B cell (primary cell): Measurements from ENCODE around the gene GABRD. TPM values are rescaled to one million over a fixed set of nuclear protein-coding genes. Genes with fewer than 3 reads are reported as not detected.

ENCODE experiments used
- ATAC-seq: fragments of 200-7000 bp; cut with Tn5 transposase; one replicate; pipeline ENCODE4 v1.10.0; 2021; ENCODE audit warnings: low read depth, mild to moderate bottlenecking, moderate number of reproducible peaks, moderate library complexity
- CTCF ChIA-PET: fragments of 350-600 bp; sonication (Branson Sonifier 250); formaldehyde crosslinking; loops from one replicate; lab custom pipeline; 2021; ENCODE audit warnings: antibody characterized with exemption, inconsistent platforms; lab: Charles Lee
- POLR2A ChIA-PET: fragments of 350-600 bp; sonication (Branson Sonifier 250); formaldehyde crosslinking; loops from one replicate; lab custom pipeline; 2021; ENCODE audit warnings: antibody characterized with exemption; lab: Charles Lee
- DNase-seq: peaks from one replicate; pipeline ENCODE4 v3.0.0; 2013
- H2AFZ ChIP-seq: 2 replicates; pipeline ENCODE4 v1.6.1; 2012; ENCODE audit warnings: mild to moderate bottlenecking, low read depth, low read length; ENCODE audit not compliant: insufficient read depth, poor library complexity, severe bottlenecking
- H3K27ac ChIP-seq, 2 donors: 1 replicate in 1 of 2; 2 replicates in 1 of 2; pipeline ENCODE4 v1.5.1; 2012 to 2013; ENCODE audit warnings: low read length in 2 of 2, mild to moderate bottlenecking in 2 of 2, moderate library complexity in 1 of 2
- H3K27me3 ChIP-seq, 4 experiments: fragments of 200-600 bp in 1 of 4; sonication (generic) in 1 of 4; replicated peaks in 1 of 4; 1 replicate in 2 of 4; 2 replicates in 2 of 4; pipeline versions ENCODE4 v1.6.1 to v1.7.0; 2013 to 2016; ENCODE audit warnings: low read length in 3 of 4, mild to moderate bottlenecking in 2 of 4, mixed read lengths in 1 of 4, moderate library complexity in 1 of 4; ENCODE audit not compliant: insufficient read depth in 4 of 4, control insufficient read depth in 3 of 4; ENCODE audit errors: control extremely low read depth in 1 of 4
- H3K36me3 ChIP-seq, 2 experiments: replicated peaks in 1 of 2; 1 replicate in 1 of 2; 2 replicates in 1 of 2; pipeline versions ENCODE4 v1.6.1 to v1.7.1; 2013; ENCODE audit warnings: low read length in 1 of 2; ENCODE audit not compliant: insufficient read depth in 2 of 2, control insufficient read depth in 1 of 2; ENCODE audit errors: control extremely low read depth in 1 of 2, extremely low read depth in 1 of 2
- H3K4me1 ChIP-seq, 2 donors: fragments of 200-600 bp in 1 of 2; sonication (generic) in 1 of 2; 1 replicate in 1 of 2; 2 replicates in 1 of 2; pipeline versions ENCODE4 v1.5.1 to v1.6.1; 2013 to 2017; ENCODE audit warnings: low read length in 2 of 2; ENCODE audit not compliant: control insufficient read depth in 2 of 2, insufficient read depth in 2 of 2
- H3K4me2 ChIP-seq: replicated peaks from 2 replicates; pipeline ENCODE3; 2012; ENCODE audit warnings: mild to moderate bottlenecking, low read depth, low read length; ENCODE audit not compliant: poor library complexity, severe bottlenecking
- H3K4me3 ChIP-seq, 5 experiments: fragments of 200-600 bp in 1 of 5; sonication (generic) in 1 of 5; 1 replicate in 3 of 5; 2 replicates in 2 of 5; pipeline versions ENCODE4 v1.5.1 to v1.7.0; 2011 to 2016; ENCODE audit warnings: low read length in 4 of 5, mild to moderate bottlenecking in 4 of 5, low read depth in 2 of 5, control low read depth in 1 of 5, moderate library complexity in 1 of 5; ENCODE audit not compliant: insufficient read depth in 1 of 5; ENCODE audit errors: control extremely low read depth in 1 of 5, extremely low read depth in 1 of 5
- H3K79me2 ChIP-seq: fragments of 200-600 bp; sonication (generic); one replicate; pipeline ENCODE4 v1.6.0; 2016; ENCODE audit warnings: low read length; ENCODE audit not compliant: control insufficient read depth, insufficient read depth
- H3K9ac ChIP-seq: fragments of 200-600 bp; sonication (generic); 2 replicates; pipeline ENCODE4 v1.6.1; 2017; ENCODE audit warnings: mild to moderate bottlenecking, low read length, moderate library complexity
- H3K9me3 ChIP-seq, 3 donors: one replicate each; pipeline versions ENCODE4 v1.6.1 to v1.7.1; 2013; ENCODE audit warnings: low read length in 2 of 3; ENCODE audit not compliant: control insufficient read depth in 2 of 3, insufficient read depth in 1 of 3; ENCODE audit errors: control extremely low read depth in 1 of 3
- H4K20me1 ChIP-seq: 2 replicates; pipeline ENCODE4 v1.6.0; 2012; ENCODE audit warnings: mild to moderate bottlenecking, low read length; ENCODE audit not compliant: insufficient read depth, control insufficient read depth, poor library complexity, severe bottlenecking
- H3K27ac Mint-ChIP-seq: one replicate; pipeline ENCODE4 v1.8.0; 2021; ENCODE audit warnings: mixed read lengths
- H3K27me3 Mint-ChIP-seq: one replicate; pipeline ENCODE4 v1.8.0; 2021; ENCODE audit warnings: mixed read lengths
- H3K4me1 Mint-ChIP-seq: one replicate; pipeline ENCODE4 v1.8.0; 2021; ENCODE audit warnings: mixed read lengths
- H3K4me3 Mint-ChIP-seq: one replicate; pipeline ENCODE4 v1.8.0; 2021; ENCODE audit warnings: mixed read lengths
- H3K9me3 Mint-ChIP-seq: one replicate; pipeline ENCODE4 v1.8.0; 2022; ENCODE audit warnings: mixed read lengths; ENCODE audit not compliant: insufficient read depth
- CTCF ChIP-seq: fragments of 200-600 bp; IDR thresholded peaks from one replicate; pipeline ENCODE4 v1.8.0; 2022; ENCODE audit warnings: antibody characterized with exemption, mild to moderate bottlenecking
- WGBS: methylation state at CpG from one replicate; pipeline ENCODE4 v1.1.5; 2013; ENCODE audit warnings: missing lambda C conversion rate; ENCODE audit not compliant: insufficient coverage; 5-methylcytosine and 5-hydroxymethylcytosine counted together
- intact Hi-C: fragments of 100-400 bp; cut with micrococcal nuclease; formaldehyde crosslinking; loops from one replicate; pipeline ENCODE4 v1.10.0; 2022
- polyA plus RNA-seq: library from polyadenylated mRNA; depleted of rRNA; stranded (reverse); fragments of >200 nt; gene quantifications from 2 replicates; pipeline ENCODE4 v1.2.3, GENCODE V29; 2012
- total RNA-seq, 2 donors: library from RNA; stranded (reverse); fragments of 120-200 nt in 1 of 2; gene quantifications; 1 replicate in 1 of 2; 2 replicates in 1 of 2; pipeline versions ENCODE4 v1.2.3 to v1.2.4, GENCODE V29; 2013 to 2022

The GABRD gene
- total and polyA plus RNA-seq, 2 donors (not counting 1 experiment from before 2014, with no cell fraction given), result not detected

- Mint-ChIP-seq H3K27ac (no peak overlapping the region), H3K4me3 (no peak overlapping the region), H3K4me1 (peaks cover 8% of the 10 kb centered on the region), H3K27me3 (peaks cover 3% of the 10 kb centered on the region), H3K9me3 (no peaks in the 10 kb centered on the region)
- no peak for DNase-seq
- Histone ChIP-seq H2AFZ (no peak overlapping the region), H3K79me2 (no peaks in the 10 kb centered on the region), H3K36me3 (no peaks in the 10 kb centered on the region), H3K9ac (no peak overlapping the region), H3K4me1 (peaks cover 16 to 31% of the 10 kb centered on the region in 2 donors), H3K27ac (no peak overlapping the region), H3K4me2 (no peak overlapping the region), H3K27me3 (peaks cover 0 to 9% (median 0%) of the 10 kb centered on the region in 4 experiments), H3K4me3 (no peak overlapping the region), H4K20me1 (no peaks in the 10 kb centered on the region), H3K9me3 (no peaks in the 10 kb centered on the region)
- POLR2A ChIA-PET, result no interaction called here
- CTCF ChIA-PET, result interaction anchor here (2.1 kb wide), 1 partner anchor 15 kb away, joined by 5 read pairs; no protein-coding TSS in a partner anchor
- whole genome bisulfite sequencing, result 90% methylated on average over 42 of the region's 42 CpGs
- ATAC-seq, result no peak
- intact Hi-C loops, result no loop called here
- TF ChIP-seq CTCF, result no peak
Observed at GRCh38 chr1:2030076-2030871, 11.1 kb downstream of the GABRD start.
